RWPE2 (cell line): ENCODE data around the gene SYT2.
"Not testable (repeated sequence)": the region's sequence is repeated elsewhere in the genome, so short reads cannot be mapped to it uniquely, and the experiment has no call there.

Experiments
- ATAC-seq: fragments of 200-7000 bp; cut with Tn5 transposase; 3 replicates; pipeline ENCODE4 v1.9.1; 2021; ENCODE audit warnings: low read depth
- DNase-seq: peaks from one replicate; pipeline ENCODE4 v3.0.0-alpha.2; 2020; ENCODE audit warnings: low spot score
- H3K27ac ChIP-seq: fragments of 450-650 bp; 2 replicates; pipeline ENCODE4 v1.5.1; 2017; ENCODE audit warnings: mild to moderate bottlenecking; ENCODE audit not compliant: poor library complexity, severe bottlenecking
- H3K27me3 ChIP-seq: fragments of 250-450 bp; sonication (Bioruptor Pico); 2 replicates; pipeline ENCODE4 v1.5.1; 2021; ENCODE audit warnings: mild to moderate bottlenecking, moderate library complexity; ENCODE audit not compliant: insufficient read depth, poor library complexity, severe bottlenecking
- H3K36me3 ChIP-seq: fragments of 250-450 bp; sonication (Bioruptor Pico); 2 replicates; pipeline ENCODE4 v1.5.1; 2020; ENCODE audit warnings: low read depth, mild to moderate bottlenecking, moderate library complexity
- H3K4me1 ChIP-seq: fragments of 250-450 bp; sonication (Bioruptor Pico); 2 replicates; pipeline ENCODE4 v1.5.1; 2021; ENCODE audit warnings: mild to moderate bottlenecking, moderate library complexity; ENCODE audit not compliant: insufficient read depth, poor library complexity, severe bottlenecking
- H3K4me3 ChIP-seq: fragments of 250-450 bp; sonication (Bioruptor Pico); 2 replicates; pipeline ENCODE4 v1.5.1; 2021; ENCODE audit warnings: mild to moderate bottlenecking, moderate library complexity; ENCODE audit not compliant: severe bottlenecking
- H3K9me3 ChIP-seq: fragments of 250-450 bp; sonication (Bioruptor Pico); 2 replicates; pipeline ENCODE4 v1.5.1; 2021; ENCODE audit warnings: mild to moderate bottlenecking, moderate library complexity; ENCODE audit not compliant: severe bottlenecking
- TF ChIP-seq, protein P1 (sequence below): fragments of 450-650 bp; IDR thresholded peaks from one replicate; pipeline ENCODE4 v1.5.1; 2017; ENCODE audit warnings: mild to moderate bottlenecking, moderate library complexity; ENCODE audit not compliant: poor library complexity, severe bottlenecking

SYT2 gene

DNA sequence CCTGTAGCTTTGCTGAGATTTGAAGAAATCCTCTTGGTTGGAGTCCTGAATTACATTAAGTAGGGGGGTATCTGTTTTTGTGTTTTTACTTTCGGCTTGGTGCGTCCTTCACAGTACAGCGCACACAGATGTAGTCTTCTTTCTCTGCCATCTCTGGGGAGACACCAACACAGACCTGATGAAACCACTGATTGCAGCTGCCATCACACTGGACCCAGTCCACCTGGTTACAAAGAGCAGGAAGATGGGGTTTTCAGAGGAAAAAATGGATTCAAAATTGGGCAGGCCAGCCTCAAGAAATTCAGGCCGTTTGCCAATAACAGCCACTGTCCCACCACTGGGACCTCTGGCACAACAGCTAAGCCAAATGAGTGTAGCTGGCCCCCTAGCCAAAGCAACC lies 18.7 kb upstream of the SYT2 start:
- no peak for DNase-seq
- Histone ChIP-seq H3K27me3 (no peaks in the 10 kb centered on the region), H3K4me3 (no peak overlapping the region), H3K36me3 (peaks cover 81% of the 10 kb centered on the region), H3K9me3 (no peaks in the 10 kb centered on the region), H3K4me1 (no peaks in the 10 kb centered on the region), H3K27ac (no peak overlapping the region)
- TF ChIP-seq, protein P1, sequence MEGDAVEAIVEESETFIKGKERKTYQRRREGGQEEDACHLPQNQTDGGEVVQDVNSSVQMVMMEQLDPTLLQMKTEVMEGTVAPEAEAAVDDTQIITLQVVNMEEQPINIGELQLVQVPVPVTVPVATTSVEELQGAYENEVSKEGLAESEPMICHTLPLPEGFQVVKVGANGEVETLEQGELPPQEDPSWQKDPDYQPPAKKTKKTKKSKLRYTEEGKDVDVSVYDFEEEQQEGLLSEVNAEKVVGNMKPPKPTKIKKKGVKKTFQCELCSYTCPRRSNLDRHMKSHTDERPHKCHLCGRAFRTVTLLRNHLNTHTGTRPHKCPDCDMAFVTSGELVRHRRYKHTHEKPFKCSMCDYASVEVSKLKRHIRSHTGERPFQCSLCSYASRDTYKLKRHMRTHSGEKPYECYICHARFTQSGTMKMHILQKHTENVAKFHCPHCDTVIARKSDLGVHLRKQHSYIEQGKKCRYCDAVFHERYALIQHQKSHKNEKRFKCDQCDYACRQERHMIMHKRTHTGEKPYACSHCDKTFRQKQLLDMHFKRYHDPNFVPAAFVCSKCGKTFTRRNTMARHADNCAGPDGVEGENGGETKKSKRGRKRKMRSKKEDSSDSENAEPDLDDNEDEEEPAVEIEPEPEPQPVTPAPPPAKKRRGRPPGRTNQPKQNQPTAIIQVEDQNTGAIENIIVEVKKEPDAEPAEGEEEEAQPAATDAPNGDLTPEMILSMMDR, result no peak
- ATAC-seq, result no peak

GRCh38 chr1:202725526-202725925 lies 15.3 kb upstream of the SYT2 start:
- no peak for DNase-seq
- TF ChIP-seq, protein P1, result no peak
- no peaks in the 10 kb centered on the region for H3K4me1 ChIP-seq
- peaks cover 47% of the 10 kb centered on the region for H3K36me3 ChIP-seq
- H3K9me3 ChIP-seq, result no peaks in the 10 kb centered on the region
- H3K27me3 ChIP-seq, result no peaks in the 10 kb centered on the region
- H3K27ac ChIP-seq, result no peak overlapping the region
- H3K4me3 ChIP-seq, result no peak overlapping the region
- ATAC-seq, result no peak

GRCh38 chr1:202723708-202724107 lies 13.5 kb upstream of the SYT2 start:
- Histone ChIP-seq H3K27me3 (no peaks in the 10 kb centered on the region), H3K9me3 (no peaks in the 10 kb centered on the region), H3K4me1 (no peaks in the 10 kb centered on the region), H3K27ac (no peak overlapping the region), H3K36me3 (peaks cover 29% of the 10 kb centered on the region), H3K4me3 (no peak overlapping the region)
- TF ChIP-seq, protein P1, result no peak
- ATAC-seq (no peak), DNase-seq (no peak)

DNA sequence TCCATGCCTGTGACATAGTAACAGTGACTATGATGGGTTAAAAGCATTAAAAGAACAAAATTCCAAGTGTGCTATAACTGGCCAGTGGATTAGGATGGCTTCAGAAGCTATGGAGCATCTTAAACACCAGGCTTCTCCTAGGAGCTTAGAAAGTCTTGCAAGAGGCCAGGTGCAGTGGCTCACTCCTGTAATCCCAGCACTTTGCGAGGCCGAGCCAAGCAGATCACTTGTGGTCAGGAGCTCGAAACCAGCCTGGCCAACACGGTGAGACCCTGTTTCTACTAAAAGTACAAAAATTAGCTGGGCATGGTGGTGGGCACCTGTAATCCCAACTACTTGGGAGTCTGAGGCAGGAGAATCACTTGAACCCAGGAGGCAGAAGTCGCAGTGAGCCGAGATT lies 12.8 kb upstream of the SYT2 start:
- ATAC-seq, H3K9me3 ChIP-seq: not testable (repeated sequence)

GRCh38 chr1:202716654-202717053 lies 6.4 kb upstream of the SYT2 start:
- TF ChIP-seq, protein P1, result no peak
- no peak for DNase-seq

More for the DNA sequence above, 12.8 kb upstream of the SYT2 start:
- not testable (repeated sequence) for H3K27ac ChIP-seq, H3K4me3 ChIP-seq, H3K27me3 ChIP-seq, DNase-seq, H3K4me1 ChIP-seq
- peaks cover 22% of the 10 kb centered on the region for H3K36me3 ChIP-seq

GRCh38 chr1:202714202-202714601 lies 3.9 kb upstream of the SYT2 start:
- H3K4me3 ChIP-seq, H3K4me1 ChIP-seq, H3K27ac ChIP-seq, DNase-seq, H3K36me3 ChIP-seq, H3K9me3 ChIP-seq, ATAC-seq: not testable (repeated sequence)
- peaks cover 23% of the 10 kb centered on the region for H3K27me3 ChIP-seq

More at GRCh38 chr1:202716654-202717053, 6.4 kb upstream of the SYT2 start:
- H3K4me3 ChIP-seq, result no peak overlapping the region
- ATAC-seq, result no peak
- H3K27ac ChIP-seq, result no peak overlapping the region
- no peaks in the 10 kb centered on the region for H3K9me3 ChIP-seq
- no peaks in the 10 kb centered on the region for H3K4me1 ChIP-seq
- H3K36me3 ChIP-seq, result no peaks in the 10 kb centered on the region
- H3K27me3 ChIP-seq, result no peaks in the 10 kb centered on the region
